GM10847 (cell line): ENCODE results near the gene ITGB3.

Source experiments
- POLR2A ChIP-seq: IDR thresholded peaks from 2 replicates; pipeline ENCODE4 v1.6.1; 2011; ENCODE audit not compliant: insufficient read length; ENCODE audit errors: extremely low read depth

Gene ITGB3

GRCh38 chr17:47253541-47254402 lies at the start of gene ITGB3:
TSS of gene ITGB3 (plus strand) at chr17:47253827. CDS start at chr17:47253862, 35 bp downstream.
- peak; percentile 24 for TF ChIP-seq POLR2A

GRCh38 chr17:47203984-47204721 lies 49.5 kb upstream of the ITGB3 start:
- TF ChIP-seq POLR2A, result no peak

GRCh38 chr17:47204722-47205418 lies 48.8 kb upstream of the ITGB3 start:
- no peak for TF ChIP-seq POLR2A

- TF ChIP-seq POLR2A, result peak; percentile 16
These were observed 48.1 kb upstream of the ITGB3 start for GRCh38 chr17:47205419-47205963.

GRCh38 chr17:47207143-47208067 lies 46.2 kb upstream of the ITGB3 start:
- TF ChIP-seq POLR2A, result no peak

- TF ChIP-seq POLR2A, result no peak
These were observed 44.7 kb upstream of the ITGB3 start, which contains the start of gene MYL4 for GRCh38 chr17:47208744-47209488. TSS of gene MYL4 (plus strand) at chr17:47209348. CDS start at chr17:47209423, 75 bp downstream.

GRCh38 chr17:47209499-47209898 lies 44.1 kb upstream of the ITGB3 start:
- no peak for TF ChIP-seq POLR2A

- no peak for TF ChIP-seq POLR2A
These were observed 43.5 kb upstream of the ITGB3 start for GRCh38 chr17:47210105-47210504.

- no peak for TF ChIP-seq POLR2A
These were observed 42.8 kb upstream of the ITGB3 start for GRCh38 chr17:47210779-47211178.

- TF ChIP-seq POLR2A, result no peak
These were observed 41.2 kb upstream of the ITGB3 start for GRCh38 chr17:47212458-47212857.

- no peak for TF ChIP-seq POLR2A
These were observed 40.1 kb upstream of the ITGB3 start for GRCh38 chr17:47213540-47213939.

GRCh38 chr17:47214931-47215330 lies 38.7 kb upstream of the ITGB3 start:
- TF ChIP-seq POLR2A, result no peak

GRCh38 chr17:47218896-47219430 lies 34.7 kb upstream of the ITGB3 start:
- TF ChIP-seq POLR2A, result no peak

- TF ChIP-seq POLR2A, result no peak
These were observed 33.8 kb upstream of the ITGB3 start for GRCh38 chr17:47219621-47220475.
